ENCODE data around the gene C1orf53.
"Not testable (repeated sequence)": the region's sequence is repeated elsewhere in the genome, so short reads cannot be mapped to it uniquely, and the experiment has no call there.

GRCh38 chr1:197882241-197882640 lies 20.2 kb upstream of the C1orf53 start:
- TF ChIP-seq CTCF, EP300, POLR2A, POLR2AphosphoS5 (IDR thresholded peaks at IDR 0.05): not testable (repeated sequence)

Measured in upper lobe of left lung (tissue), 4 donors.